Measurements from ENCODE around the gene ADGRL1.
"Not testable (repeated sequence)": the region's sequence is repeated elsewhere in the genome, so short reads cannot be mapped to it uniquely, and the experiment has no call there.

- not testable (repeated sequence) for TF ChIP-seq FOXM1 (IDR thresholded peaks at IDR 0.05; ENCODE audit: low read depth); REST (IDR thresholded peaks at IDR 0.05; ENCODE audit: low read depth, low read length); CTCF (IDR thresholded peaks at IDR 0.05); POLR2AphosphoS5 (IDR thresholded peaks at IDR 0.05; ENCODE audit: low read depth, low read length); USF1 (IDR thresholded peaks at IDR 0.05; ENCODE audit: borderline replicate concordance, low read depth); RAD21 (IDR thresholded peaks at IDR 0.05; ENCODE audit: low read length); FOSL2 (IDR thresholded peaks at IDR 0.05; ENCODE audit: borderline replicate concordance, low read depth)
Observed at GRCh38 chr19:14204676-14205451, 1.1 kb downstream of the ADGRL1 start.
